IPS-18a (cell line): ENCODE data around the gene LGI4.
"Not testable (repeated sequence)": the region's sequence is repeated elsewhere in the genome, so short reads cannot be mapped to it uniquely, and the experiment has no call there.

Experiments used
- H3K27ac ChIP-seq: one replicate; pipeline ENCODE4 v1.5.1; 2013; ENCODE audit warnings: low read length
- H3K27me3 ChIP-seq: one replicate; pipeline ENCODE4 v1.6.1; 2013; ENCODE audit warnings: mild to moderate bottlenecking, low read length; ENCODE audit not compliant: control insufficient read depth, insufficient read depth
- H3K36me3 ChIP-seq: one replicate; pipeline ENCODE4 v1.6.1; 2013; ENCODE audit warnings: low read depth, low read length; ENCODE audit not compliant: control insufficient read depth
- H3K4me1 ChIP-seq: one replicate; pipeline ENCODE4 v1.6.1; 2013; ENCODE audit warnings: low read depth, low read length; ENCODE audit not compliant: control insufficient read depth
- H3K4me3 ChIP-seq: one replicate; pipeline ENCODE4 v1.5.1; 2013; ENCODE audit warnings: low read length
- H3K9ac ChIP-seq: one replicate; pipeline ENCODE4 v1.6.1; 2013; ENCODE audit warnings: mild to moderate bottlenecking, low read length, moderate library complexity
- H3K9me3 ChIP-seq: one replicate; pipeline ENCODE4 v1.6.1; 2013; ENCODE audit warnings: low read depth, low read length; ENCODE audit not compliant: control insufficient read depth

LGI4 gene

DNA sequence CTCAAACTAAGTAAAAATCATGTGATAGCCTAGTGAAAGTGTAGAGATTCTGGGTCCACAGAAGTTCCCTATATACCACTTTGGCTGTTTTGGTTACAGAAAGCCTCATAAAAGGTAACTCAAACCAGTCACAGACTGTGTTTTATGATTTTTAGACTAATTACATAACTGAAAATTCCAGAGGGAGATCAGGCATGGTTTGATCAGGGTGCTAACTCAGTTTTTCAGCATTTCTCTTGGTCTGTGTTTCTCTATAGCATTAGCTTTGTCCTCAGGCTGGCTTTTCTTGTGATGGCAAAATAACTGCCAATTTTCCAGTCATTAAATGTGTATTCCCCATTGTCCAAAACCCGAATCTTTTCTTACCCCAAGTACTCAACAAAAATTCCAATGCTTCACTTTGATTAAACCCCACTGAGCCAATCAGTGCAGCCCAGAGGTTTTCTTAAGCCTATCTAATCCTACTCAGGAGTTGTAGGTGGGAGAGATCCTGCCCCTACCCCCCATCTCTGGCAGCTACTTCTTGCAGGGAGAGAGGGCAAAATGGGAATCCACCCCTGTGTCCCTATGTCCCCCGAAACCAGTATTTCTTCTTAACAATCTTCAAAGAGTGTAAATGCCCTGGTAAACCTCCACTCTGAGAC lies 27.8 kb downstream of the LGI4 start:
- Histone ChIP-seq H3K4me1 (no peaks in the 10 kb centered on the region), H3K27me3 (no peaks in the 10 kb centered on the region), H3K36me3 (no peaks in the 10 kb centered on the region), H3K4me3 (no peak overlapping the region), H3K9ac (no peak overlapping the region), H3K27ac (no peak overlapping the region), H3K9me3 (no peaks in the 10 kb centered on the region)

DNA sequence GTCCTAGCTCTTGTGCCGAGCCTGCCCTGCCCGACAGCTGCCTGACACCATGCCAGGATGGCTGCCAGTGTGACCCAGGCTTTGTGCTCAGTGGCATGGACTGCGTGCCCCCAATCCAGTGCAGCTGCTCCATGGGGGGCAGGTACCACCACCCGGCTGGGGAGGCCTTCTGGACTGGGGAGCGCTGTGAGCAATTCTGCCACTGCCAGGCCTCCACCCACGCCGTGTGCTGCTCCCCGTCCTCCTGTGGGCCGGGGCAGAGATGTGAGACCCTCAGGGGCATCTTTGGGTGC lies 28.6 kb downstream of the LGI4 start:
- H3K27ac ChIP-seq = no peak overlapping the region
- no peak overlapping the region for H3K4me3 ChIP-seq
- no peaks in the 10 kb centered on the region for H3K9me3 ChIP-seq
- H3K9ac ChIP-seq = no peak overlapping the region
- no peaks in the 10 kb centered on the region for H3K27me3 ChIP-seq
- no peaks in the 10 kb centered on the region for H3K4me1 ChIP-seq
- H3K36me3 ChIP-seq = no peaks in the 10 kb centered on the region

DNA sequence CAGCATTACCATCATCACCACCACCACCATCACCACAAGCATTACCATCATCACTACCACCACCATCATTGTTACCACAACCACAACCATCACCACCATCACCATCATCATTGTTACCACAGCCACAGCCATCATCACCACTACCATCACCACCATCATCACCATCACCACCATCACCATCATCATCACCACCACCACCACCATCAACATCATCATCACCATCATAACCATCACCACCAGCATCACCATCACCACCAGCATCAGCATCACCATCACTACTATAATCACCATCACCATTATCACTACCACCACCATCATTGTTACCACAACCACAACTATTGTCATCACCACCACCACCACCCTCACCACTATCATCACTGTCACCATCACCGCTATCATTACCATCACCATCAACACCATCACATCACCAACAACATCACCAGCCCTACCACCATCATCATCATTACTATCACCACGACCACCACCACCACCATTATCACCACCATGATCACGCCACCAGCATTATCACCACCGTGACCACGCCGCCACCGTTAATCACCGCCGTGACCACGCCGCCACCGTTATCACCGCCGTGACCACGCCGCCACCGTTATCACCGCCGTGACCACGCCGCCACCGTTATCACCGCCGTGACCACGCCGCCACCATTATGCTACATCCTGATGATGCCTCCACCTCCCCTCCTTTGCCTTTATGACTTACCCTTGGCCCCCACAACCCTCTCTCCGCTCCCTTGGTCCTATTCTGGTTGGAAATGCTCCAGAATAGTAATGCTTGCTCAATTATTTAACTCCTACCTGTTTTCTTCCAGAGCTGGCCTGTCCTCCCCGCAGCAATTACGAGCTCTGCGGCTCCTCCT lies 29.2 kb downstream of the LGI4 start:
- Histone ChIP-seq H3K27ac (no peak overlapping the region), H3K9ac (no peak overlapping the region), H3K4me3 (no peak overlapping the region), H3K36me3 (no peaks in the 10 kb centered on the region), H3K27me3 (no peaks in the 10 kb centered on the region), H3K4me1 (no peaks in the 10 kb centered on the region), H3K9me3 (no peaks in the 10 kb centered on the region)

DNA sequence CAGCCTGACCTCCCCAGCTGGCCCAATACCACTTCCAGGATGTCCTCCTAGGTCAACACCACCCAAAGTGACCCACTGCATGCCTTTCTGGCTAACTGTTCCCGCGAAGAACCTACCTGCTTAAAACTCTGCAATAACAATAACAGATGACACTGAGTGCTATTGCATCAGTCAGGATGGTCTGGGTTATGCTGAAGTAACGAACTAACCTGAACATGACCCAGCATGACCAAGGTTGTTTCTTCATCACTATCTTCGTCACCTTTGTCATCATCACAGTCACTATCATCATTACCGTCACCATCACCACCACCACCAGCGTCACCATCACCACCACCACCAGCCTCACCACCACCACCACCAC lies 29.8 kb downstream of the LGI4 start:
- no peaks in the 10 kb centered on the region for H3K36me3 ChIP-seq
- H3K27ac ChIP-seq = no peak overlapping the region
- no peaks in the 10 kb centered on the region for H3K4me1 ChIP-seq
- H3K4me3 ChIP-seq = no peak overlapping the region
- no peak overlapping the region for H3K9ac ChIP-seq
- H3K27me3 ChIP-seq = no peaks in the 10 kb centered on the region
- no peaks in the 10 kb centered on the region for H3K9me3 ChIP-seq

DNA sequence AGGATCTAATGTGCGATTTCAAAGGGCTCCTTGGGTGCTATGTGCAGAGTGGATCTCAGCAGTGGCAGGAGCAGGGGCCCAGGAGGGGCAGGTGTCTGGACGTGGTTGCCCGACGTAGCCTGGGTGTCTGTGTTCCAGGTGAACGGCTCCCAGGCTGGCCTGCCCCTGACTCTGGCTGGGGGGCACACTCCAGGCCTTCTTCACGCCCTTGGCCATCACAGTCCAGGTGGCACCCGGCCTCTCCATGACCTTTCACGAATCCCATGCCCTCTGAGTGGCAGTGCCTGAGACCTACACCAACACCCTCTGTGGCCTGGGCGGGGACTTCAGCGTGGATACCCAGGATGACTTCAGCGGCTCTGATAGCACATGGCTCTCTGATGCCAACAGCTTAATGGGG lies 30.5 kb downstream of the LGI4 start:
- Histone ChIP-seq H3K9ac (no peak overlapping the region), H3K4me3 (no peak overlapping the region), H3K4me1 (no peaks in the 10 kb centered on the region), H3K9me3 (no peaks in the 10 kb centered on the region), H3K36me3 (no peaks in the 10 kb centered on the region), H3K27me3 (no peaks in the 10 kb centered on the region), H3K27ac (no peak overlapping the region)

DNA sequence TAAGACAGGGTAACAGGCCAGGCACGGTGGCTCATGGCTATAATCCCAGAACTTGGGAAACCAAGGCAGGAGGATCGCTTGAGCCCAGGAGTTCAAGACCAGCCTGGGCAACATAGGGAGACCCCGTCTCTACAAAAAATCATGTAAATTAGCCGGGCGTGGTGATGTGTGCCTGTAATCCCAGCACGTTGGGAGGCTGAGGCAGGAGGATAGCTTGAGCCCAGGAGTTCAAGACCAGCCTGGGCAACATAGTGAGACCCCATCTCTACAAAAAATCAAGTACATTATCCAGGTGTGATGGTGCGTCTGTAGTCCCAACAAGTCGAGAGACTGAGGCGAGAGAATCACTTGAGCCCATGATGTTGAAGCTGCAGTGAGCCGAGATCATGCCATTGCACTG lies 31.2 kb downstream of the LGI4 start:
- not testable (repeated sequence) for H3K36me3 ChIP-seq, H3K9ac ChIP-seq, H3K4me3 ChIP-seq, H3K27ac ChIP-seq, H3K4me1 ChIP-seq, H3K9me3 ChIP-seq, H3K27me3 ChIP-seq

DNA sequence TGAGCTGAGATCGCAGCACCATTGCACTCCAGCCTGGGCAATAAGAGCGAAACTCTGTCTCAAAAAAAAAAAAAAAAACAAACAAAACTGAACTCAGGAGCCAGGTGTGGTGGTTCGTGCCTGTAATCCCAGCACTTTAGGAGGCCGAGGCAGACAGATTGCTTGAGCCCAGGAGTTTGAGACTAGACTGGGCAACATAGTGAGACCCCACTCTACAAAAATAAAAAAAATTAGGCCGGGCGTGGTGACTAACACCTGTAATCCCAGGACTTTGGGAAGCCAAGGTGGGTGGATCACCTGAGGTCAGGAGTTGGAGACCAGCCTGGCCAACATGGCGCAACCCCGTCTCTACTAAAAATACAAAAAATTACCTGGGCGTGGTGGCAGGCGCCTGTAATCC lies 32.9 kb downstream of the LGI4 start:
- H3K36me3 ChIP-seq, H3K4me3 ChIP-seq, H3K9ac ChIP-seq, H3K9me3 ChIP-seq, H3K27me3 ChIP-seq, H3K27ac ChIP-seq, H3K4me1 ChIP-seq: not testable (repeated sequence)

DNA sequence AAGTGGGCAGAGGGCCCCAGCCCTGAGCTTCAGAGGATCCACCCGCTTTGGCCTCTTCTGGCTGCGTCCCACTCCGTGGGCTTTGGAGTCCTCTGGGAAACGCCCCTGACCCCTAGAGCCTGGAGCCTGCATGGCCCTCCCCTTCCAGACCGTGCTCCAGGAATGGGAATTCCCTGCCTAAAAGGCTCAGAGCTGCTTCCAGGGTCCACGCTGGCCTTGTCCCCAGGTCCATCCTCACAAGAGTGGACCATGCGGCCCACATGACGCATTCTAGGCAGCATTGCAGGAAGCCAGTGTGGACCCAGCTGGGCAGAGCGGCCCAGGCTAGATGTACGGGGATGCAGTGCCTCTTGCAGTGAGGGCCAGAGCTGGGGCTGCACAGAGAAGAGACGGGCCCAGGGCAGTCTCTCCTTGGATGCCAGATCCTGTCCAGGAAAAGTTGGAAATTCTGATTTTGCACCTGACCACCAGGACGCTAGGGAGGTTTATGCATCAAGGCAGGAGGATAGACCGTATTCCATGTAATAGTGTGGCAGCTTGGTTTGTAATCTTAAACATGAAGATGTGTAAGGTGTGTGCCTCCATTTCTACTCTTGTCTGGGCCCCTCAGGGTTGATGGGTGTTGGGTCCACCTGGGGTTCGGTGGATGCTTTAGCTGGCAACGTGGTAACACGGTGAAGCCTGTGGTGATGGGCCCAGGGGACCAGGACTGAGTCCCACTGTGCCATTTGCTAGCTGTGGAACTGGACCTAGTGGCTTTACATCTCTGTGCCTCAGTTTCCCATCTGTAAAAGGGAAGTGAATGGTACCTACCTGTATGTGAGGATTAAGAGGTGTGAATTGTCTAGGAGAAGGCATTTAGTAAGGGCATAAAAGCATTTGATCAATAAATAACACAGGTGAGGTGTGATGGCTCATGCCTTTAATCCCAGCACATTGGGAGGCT lies 34.0 kb downstream of the LGI4 start:
- Histone ChIP-seq H3K4me1 (no peaks in the 10 kb centered on the region), H3K27me3 (no peaks in the 10 kb centered on the region), H3K36me3 (no peaks in the 10 kb centered on the region), H3K27ac (no peak overlapping the region), H3K4me3 (no peak overlapping the region), H3K9me3 (no peaks in the 10 kb centered on the region), H3K9ac (no peak overlapping the region)

DNA sequence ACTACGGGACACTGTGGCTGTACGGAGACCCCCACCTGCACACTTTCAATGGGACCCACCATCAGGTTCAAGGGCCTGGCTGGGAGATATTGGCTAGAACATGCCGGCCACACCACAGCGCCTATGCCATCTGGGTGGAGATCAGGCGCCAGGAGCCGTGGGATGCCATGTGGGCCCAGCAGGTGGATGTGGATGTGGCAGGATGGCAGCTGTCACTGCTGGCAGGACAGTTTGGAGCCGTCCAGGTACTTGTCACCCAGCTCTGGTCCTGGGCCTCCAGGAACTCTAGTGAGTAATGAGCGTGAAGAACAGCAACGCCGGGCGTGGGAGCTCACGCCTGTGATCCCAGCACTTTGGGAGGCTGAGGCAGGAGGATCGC lies 35.0 kb downstream of the LGI4 start:
- no peaks in the 10 kb centered on the region for H3K4me1 ChIP-seq
- H3K27ac ChIP-seq = no peak overlapping the region
- H3K9ac ChIP-seq = no peak overlapping the region
- H3K27me3 ChIP-seq = no peaks in the 10 kb centered on the region
- H3K9me3 ChIP-seq = no peaks in the 10 kb centered on the region
- H3K4me3 ChIP-seq = no peak overlapping the region
- H3K36me3 ChIP-seq = no peaks in the 10 kb centered on the region

DNA sequence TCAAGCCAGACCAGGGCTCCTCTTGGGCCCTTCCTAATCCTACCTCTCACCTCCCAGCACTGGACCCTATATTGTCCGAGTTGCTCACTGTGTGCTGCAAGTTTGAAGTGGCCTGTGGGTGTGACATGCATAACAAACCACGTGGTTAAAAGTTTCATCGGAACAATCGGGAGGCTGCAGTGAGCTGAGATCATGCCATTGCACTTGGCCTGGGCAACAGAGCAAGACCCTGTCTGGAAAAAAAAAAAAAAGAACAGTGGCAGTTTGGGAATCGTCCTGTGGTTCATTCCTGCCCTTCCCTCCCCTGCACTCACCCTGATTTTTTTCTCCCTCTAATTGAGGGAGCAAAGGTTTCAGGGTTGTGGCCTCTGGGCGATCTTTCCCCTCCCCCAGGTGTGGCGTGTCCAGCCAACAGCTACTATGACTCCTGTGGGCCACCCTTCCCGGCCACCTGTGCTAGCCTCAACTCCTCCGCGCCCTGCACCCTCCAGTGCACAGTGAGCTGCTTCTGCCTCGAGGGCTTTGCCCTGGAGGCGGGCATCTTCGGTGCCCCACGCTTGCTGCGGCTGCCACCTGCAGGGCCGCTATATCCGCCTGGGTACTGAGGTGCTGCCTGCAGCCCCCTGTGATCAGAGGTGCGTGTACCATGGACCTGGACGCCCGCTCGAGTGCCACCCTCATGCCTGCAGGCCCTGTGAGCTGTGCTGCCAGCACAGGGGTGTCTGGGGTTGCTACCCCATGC lies 35.5 kb downstream of the LGI4 start:
- Histone ChIP-seq H3K9me3 (no peaks in the 10 kb centered on the region), H3K27me3 (no peaks in the 10 kb centered on the region), H3K4me3 (no peak overlapping the region), H3K36me3 (no peaks in the 10 kb centered on the region), H3K27ac (no peak overlapping the region), H3K9ac (no peak overlapping the region), H3K4me1 (no peaks in the 10 kb centered on the region)

DNA sequence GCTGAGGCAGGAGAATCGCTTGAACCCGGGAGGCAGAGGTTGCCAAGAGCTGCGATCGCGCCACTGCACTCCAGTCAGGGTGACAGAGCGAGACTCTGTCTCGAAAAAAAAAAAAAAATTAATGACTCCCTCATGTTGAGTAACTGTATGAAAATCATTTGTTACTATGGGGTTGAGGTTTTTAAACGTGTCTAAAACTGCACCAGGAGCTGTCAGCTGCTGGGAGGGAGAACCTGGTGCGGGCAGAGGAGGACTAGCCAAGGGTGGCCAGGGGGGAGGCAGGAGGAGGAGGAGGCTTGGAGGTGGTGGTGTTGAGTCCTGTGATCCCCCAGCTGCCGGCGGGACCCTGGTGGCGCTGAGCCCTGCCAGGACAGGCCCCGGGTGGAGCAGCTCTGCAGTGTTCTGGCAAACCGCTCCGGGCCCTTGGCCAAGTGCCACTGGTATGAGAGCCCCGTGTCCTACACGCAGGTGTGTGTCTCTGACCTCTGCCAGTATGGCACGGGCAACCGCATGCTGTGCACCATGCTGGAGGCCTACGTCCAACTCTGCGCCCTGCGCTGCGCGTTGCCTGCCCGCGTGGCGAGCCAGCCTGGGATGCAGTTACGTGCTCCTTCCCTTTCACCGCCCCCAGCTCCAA lies 36.3 kb downstream of the LGI4 start:
- no peak overlapping the region for H3K9ac ChIP-seq
- no peaks in the 10 kb centered on the region for H3K27me3 ChIP-seq
- H3K4me3 ChIP-seq = no peak overlapping the region
- no peaks in the 10 kb centered on the region for H3K9me3 ChIP-seq
- no peaks in the 10 kb centered on the region for H3K36me3 ChIP-seq
- H3K27ac ChIP-seq = no peak overlapping the region
- H3K4me1 ChIP-seq = no peaks in the 10 kb centered on the region
